NCI-H1105 (cell line): ENCODE results near the gene OR51M1.
"Not testable (repeated sequence)": the region's sequence is repeated elsewhere in the genome, so short reads cannot be mapped to it uniquely, and the experiment has no call there.

Experiments
- DNase-seq: peaks from one replicate; lab custom pipeline; 2025; lab: John Stamatoyannopoulos, UW

Gene OR51M1, protein sequence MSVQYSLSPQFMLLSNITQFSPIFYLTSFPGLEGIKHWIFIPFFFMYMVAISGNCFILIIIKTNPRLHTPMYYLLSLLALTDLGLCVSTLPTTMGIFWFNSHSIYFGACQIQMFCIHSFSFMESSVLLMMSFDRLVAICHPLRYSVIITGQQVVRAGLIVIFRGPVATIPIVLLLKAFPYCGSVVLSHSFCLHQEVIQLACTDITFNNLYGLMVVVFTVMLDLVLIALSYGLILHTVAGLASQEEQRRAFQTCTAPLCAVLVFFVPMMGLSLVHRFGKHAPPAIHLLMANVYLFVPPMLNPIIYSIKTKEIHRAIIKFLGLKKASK

DNA sequence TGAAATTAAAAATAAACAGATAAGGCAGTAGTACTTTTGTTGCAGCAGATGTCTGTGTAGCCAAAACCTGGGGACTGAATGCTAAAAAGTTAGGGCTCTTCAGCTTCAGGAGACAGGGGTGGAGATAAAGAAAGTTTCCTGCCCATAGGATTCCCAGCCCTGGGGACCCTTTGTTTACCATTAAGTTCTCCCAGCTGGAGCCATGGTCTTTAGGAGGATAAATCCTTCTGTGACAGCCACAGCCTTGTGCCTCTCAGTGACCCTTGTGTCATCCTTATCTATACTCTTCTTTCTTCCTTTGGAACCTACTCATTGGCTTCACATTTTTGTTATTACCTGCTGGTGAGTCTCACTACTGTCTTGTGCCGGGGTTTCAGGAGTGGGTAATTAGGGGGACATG, at the start of gene OR51M1:
OR51M1 (plus strand) TSS at position 237 of the 400 bp plus-strand sequence. CDS start 5,587 bp downstream, outside the sequence.
- no peak for DNase-seq

DNA sequence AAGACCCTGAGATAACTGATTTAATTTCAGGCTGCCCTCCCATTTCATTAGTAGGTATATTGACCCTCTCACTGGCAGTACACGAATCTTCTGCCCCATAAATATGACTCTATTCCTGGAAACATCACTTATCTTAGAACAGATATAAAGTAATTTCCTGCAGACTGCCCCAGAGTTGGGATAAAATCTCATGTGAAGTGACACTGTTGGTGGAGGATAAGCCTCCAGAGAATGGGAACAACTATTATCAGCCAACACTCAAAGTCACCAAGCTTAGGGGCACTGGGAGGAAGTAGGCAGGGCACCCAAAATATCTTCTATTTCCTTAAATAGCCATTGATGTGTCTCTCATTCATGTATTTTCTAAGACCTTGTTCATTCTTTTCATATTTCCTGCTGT, 48.4 kb upstream of the OR51M1 start:
- no peak for DNase-seq

GRCh38 chr11:5336331-5336730, 47.3 kb upstream of the OR51M1 start:
- no peak for DNase-seq

DNA sequence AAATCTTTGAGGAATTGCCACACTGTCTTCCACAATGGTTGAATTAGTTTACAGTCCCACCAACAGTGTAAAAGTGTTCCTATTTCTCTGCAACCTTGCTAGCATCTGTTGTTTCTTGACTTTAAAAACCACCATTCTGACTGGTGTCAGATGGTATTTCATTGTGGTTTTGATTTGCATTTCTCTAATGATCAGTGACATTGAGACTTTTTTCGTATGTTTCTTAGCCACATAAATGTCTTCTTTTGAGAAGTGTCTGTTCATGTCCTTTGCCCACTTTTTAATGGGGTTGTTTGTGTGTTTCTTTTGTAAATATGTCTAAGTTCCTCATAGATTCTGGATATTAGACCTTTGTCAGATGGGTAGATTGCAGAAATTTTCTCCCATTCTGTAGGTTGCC, 46.4 kb upstream of the OR51M1 start:
- DNase-seq: not testable (repeated sequence)

GRCh38 chr11:5339771-5340322, 43.8 kb upstream of the OR51M1 start:
- no peak for DNase-seq

DNA sequence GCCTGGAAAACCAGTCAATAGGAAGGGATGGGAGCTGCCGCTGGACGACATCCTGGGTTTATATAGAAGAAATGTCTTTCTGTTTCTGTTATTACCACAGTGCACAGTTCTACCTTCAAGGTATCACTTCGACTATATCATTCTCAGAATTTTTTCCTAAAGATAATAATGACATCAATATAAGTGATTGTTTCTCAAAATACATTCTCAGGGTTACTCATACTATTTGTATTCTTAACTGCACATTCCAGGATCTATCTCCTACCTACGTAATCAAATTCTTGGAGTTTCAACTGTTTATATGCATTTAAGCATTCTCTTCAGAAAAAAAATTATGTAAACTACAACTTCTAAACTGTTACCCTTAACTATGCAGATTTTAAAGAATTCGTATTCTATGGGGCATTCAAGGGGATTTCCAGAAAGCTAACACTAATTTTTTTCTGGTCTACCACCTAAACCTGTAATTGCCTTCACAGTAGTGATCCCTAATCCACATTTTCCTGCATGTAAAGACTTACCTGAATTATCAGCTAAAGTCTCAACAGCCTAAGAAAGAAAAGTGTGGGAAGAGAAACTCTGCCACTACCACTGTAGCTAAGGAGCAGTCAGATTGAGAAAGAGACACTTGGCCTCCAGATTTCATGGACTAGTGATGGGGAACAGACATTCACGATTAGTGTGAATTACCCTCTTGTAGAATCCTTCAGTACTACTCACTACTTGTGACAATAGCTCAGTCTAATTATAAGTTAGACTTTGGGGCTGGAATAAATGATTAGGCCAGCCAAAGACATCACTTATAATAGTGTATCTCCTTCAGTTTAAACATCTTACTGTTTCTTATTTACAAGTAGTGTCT, 39.9 kb upstream of the OR51M1 start, which contains the start of gene OR51B5:
OR51B5 (minus strand) TSS at position 51 of the 862 bp plus-strand sequence; CDS start at position 51, 0 bp downstream.
- no peak for DNase-seq

GRCh38 chr11:5345831-5346230, 37.8 kb upstream of the OR51M1 start:
- no peak for DNase-seq

- DNase-seq: no peak
Observed at GRCh38 chr11:5348551-5349194, 34.9 kb upstream of the OR51M1 start.

DNA sequence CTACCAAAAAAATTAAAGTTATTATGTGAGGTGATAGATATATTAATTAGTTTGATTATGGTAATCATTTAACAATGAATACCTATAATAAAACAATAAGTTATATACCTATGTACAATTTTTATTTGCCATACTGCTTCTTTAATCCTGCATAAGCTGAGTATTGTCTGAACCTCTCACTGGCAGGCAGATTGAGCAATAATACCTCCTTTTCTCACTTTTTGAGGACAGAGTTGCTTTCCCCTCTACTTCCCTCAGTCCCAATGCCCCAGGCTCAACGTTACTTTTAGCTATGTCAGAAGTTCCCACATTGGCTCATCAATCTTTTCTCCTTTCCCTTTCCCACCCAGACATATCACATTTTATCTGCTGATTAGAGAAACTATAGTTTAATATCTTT, 34.1 kb upstream of the OR51M1 start:
- no peak for DNase-seq

GRCh38 chr11:5351208-5351607, 32.4 kb upstream of the OR51M1 start, which contains the start of gene OR51B6:
Gene OR51B6, plus strand, starts transcription at chr11:5351508. Its CDS starts 0 bp downstream, at chr11:5351508.
- DNase-seq: no peak

DNA sequence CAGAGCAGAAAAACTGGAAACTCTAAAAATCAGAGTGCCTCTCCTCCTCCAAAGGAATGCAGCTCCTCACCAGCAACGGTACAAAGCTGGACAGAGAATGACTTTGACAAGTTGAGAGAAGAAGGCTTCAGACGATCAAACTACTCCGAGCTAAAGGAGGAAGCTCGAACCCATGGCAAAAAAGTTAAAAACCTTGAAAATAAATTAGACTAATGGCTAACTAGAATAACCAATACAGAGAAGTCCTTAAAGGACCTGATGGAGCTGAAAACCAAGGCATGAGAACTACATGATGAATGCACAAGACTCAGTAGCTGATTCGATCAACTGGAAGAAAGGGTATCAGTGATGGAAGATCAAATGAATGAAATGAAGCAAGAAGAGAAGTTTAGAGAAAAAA, 27.6 kb upstream of the OR51M1 start:
- not testable (repeated sequence) for DNase-seq

- DNase-seq: no peak
Observed at GRCh38 chr11:5362017-5362625, 21.5 kb upstream of the OR51M1 start.

GRCh38 chr11:5363679-5364078, 19.9 kb upstream of the OR51M1 start:
- DNase-seq: no peak

DNA sequence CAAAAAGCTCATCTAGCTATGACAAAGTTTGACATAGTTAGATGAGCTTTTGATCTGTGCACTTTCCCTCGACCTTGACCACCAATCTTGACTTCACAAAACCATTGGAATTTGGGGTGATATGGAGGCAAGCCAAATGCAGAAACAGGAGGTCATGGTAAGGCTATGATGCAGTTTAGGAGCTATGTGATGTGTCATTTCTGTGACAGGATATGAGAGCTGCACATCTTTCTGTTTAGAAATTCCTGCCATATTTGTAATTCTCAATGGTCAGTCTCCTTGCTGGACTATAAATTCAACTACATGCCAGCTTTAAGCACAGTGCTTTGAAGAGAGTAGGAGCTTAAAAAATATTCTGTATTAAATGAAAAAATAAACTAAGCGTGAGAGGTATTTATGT, 19.4 kb upstream of the OR51M1 start:
- DNase-seq: no peak

DNA sequence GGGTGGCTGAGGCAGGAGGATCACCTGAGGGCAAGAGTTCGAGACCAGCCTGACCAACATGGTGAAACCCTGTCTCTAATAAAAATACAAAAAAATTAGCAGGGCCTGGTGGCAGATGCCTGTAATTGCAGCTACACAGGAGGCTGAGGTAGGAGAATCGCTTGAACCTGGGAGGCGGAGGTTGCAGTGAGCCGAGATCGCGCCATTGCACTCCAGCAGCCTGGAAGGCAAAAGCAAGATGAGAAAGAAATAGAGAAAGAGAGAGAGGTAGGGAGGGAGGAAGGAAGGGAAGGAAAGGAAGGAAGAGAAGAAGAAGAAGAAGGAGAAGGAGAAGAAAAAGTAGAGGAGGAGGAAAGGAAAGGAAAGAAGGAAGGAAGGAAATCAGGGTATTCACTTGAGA, 17.2 kb upstream of the OR51M1 start:
- not testable (repeated sequence) for DNase-seq

- DNase-seq: no peak
Observed at GRCh38 chr11:5366856-5367255, 16.8 kb upstream of the OR51M1 start.

GRCh38 chr11:5367448-5368074, 16.1 kb upstream of the OR51M1 start:
- DNase-seq: no peak

DNA sequence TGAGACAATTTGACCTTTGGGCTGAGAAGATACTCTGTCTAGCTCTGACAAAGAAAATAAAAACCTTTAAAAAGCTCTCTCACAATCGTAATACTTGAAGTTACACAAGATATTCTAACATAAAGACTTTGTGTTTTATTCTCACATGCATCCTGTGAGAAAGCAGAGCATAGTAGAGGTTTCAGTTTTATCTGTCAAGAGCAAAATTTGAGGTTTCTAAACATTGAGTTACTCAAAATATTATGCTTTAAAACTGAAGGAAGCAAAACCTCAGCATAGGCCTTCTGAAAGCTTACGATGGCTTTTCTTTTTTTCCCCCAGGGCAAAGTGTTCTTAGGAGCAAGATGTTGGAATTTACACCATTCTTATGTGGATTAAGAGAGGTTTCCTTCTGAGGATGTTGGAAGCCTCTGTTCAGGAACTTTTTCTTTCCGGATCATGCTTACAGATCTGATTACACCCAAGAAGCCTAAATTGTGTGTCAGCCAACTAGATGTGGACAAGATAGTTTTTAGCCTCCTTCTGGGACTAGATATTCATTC, 15.0 kb upstream of the OR51M1 start:
- DNase-seq: no peak

DNA sequence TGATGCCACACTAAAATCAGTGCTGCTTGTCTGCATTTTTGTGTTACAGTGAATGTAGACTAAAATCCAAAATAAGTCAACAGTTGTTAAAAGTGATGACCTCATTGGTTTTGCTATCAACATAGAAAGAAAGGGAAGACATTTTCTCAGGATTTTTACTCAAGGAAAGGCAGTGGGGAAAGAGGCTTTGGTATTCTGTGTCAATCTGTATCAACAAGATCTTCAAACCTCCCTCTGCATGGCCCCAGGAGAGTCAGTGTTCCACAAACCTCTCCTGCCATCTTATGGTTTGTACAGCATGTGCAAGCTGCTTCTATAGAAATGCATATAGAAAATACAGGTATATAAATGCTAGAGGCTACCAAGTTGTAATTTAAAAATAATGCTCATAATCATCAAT, 13.8 kb upstream of the OR51M1 start:
- DNase-seq: no peak

DNA sequence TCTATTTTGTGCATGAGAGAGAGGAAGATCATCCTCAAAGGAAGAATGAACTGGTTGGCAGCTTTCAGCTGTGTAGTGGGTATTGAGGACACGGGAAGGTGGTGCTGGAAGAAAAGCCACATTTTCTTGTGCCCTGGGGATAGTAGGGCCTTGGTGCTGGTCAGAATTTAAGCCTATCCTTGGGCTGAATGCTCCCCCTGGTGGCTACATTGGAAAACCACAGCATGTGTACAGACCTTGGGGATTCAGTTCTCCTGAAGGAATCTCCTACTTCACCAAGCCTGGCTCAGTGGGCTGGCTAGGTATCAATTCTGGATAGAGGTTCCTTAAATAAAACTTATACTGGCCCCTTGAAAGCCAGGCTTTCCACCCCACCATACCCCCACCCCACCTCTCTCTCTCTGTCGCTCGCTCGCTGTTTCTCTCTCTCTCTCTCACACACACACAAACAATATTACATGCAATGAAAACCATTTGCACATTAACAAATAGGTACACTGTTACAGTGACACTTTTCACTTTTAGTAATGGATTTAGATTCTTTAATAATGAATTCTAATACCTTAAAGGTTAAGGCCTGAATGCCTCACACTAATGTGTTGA, 2.8 kb upstream of the OR51M1 start:
- DNase-seq: peak; percentile 60

DNA sequence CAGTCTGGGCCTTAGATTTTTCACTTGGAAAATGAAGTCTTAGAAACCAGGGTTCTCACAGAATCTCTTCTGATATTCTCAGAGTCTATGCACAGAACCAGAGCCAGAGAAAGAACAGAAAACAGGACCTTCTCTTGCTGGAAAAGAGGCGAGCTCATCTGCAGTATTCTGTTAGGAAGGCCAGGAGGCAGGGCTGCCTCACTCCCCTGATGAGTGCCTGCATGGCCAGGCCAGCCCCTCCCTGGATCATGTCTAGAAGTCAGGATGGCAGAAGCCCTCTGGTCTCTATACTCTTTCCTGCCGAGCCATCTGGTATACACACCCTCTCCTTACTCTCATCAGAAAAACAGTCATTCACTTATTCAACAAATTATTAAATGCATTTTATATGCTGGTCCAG, 723 bp downstream of the OR51M1 start:
- DNase-seq: no peak
